Stimulated activated CD4-positive, alpha-beta T cell treated with anti-CD3 and anti-CD28 coated beads, TNF-alpha, amount 100 ng/mL, for 24 hours (primary cell): ENCODE data around the gene DUSP15.
A peak's percentile ranks its signal among the peaks of the same experiment; 100 is the strongest.
"Not testable (repeated sequence)": the region's sequence is repeated elsewhere in the genome, so short reads cannot be mapped to it uniquely, and the experiment has no call there.

Experiments
- DNase-seq, 3 experiments: peaks; one replicate each; pipeline ENCODE4 v3.0.0-alpha.2; 2020; ENCODE audit warnings: low read depth in 3 of 3

The DUSP15 gene

DNA sequence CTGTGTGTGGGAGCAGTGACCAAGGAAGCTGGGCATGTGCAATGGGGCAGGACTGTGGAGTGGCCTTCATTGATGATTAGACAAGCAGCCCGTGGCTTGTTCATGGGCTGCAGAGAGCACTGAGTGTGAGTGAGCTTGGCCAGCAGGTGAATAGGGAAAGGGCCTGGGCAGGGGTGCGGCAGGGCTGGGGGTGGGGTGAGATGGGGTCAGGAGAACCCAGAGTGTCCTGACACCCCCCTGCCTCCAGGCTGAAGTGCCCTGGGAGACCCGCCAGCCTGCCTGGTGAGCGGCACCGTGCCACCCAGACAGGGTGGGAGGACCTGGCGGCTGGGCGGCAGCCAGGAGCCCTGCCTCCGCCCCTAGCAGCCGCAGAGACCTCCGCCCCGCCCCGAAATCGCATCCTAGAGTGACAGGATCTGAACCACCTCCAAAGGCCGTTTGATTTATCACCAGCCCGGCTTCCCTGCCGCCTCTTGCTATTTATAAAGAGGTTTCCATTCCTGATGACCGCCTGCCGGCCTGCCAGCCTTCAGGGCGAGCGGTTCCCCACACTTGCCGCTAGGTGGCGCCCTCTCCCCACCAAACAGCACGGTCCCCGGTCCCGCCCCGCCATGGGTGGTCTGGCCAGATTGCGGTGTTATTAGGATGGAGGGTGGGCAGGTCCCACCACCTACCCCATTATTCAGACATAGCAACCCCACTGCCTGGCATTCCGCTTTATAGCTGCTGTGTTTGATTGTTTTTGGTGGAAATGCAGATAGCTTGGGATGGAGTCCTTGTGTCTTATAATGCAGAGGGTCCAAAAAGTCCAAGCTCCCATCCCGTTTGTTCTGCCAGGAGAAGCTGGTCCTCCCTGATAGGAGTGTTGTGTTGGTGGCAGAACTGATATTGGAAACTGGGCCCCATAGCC lies 47.7 kb downstream of the DUSP15 start:
- DNase-seq, result peak; percentile 60 to 65 (median 63)

DNA sequence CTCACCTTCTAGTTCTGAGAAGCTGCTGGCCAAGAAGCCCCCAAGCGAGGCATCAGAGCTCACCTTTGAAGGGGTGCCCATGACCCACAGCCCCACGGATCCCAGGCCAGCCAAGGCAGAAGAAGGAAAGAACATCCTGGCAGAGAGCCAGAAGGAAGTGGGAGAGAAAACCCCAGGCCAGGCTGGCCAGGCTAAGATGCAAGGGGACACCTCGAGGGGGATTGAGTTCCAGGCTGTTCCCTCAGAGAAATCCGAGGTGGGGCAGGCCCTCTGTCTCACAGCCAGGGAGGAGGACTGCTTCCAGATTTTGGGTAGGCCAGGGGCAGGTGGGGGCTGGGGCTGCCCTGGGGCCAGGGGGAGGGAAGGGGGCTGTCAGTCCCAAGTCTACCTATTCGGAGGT lies 48.9 kb downstream of the DUSP15 start:
- DNase-seq, result no peak

DNA sequence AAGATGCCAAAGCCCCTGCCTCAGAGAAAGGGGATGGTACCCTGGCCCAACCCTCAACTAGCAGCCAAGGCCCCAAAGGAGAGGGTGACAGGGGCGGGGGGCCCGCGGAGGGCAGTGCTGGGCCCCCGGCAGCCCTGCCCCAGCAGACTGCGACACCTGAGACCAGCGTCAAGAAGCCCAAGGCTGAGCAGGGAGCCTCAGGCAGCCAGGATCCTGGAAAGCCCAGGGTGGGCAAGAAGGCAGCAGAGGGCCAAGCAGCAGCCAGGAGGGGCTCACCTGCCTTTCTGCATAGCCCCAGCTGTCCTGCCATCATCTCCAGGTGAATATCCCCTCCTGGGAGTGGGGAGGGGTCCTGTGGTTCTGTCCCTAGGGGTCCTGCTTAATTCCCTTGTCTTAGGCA lies 50.1 kb downstream of the DUSP15 start:
- DNase-seq, result no peak

DNA sequence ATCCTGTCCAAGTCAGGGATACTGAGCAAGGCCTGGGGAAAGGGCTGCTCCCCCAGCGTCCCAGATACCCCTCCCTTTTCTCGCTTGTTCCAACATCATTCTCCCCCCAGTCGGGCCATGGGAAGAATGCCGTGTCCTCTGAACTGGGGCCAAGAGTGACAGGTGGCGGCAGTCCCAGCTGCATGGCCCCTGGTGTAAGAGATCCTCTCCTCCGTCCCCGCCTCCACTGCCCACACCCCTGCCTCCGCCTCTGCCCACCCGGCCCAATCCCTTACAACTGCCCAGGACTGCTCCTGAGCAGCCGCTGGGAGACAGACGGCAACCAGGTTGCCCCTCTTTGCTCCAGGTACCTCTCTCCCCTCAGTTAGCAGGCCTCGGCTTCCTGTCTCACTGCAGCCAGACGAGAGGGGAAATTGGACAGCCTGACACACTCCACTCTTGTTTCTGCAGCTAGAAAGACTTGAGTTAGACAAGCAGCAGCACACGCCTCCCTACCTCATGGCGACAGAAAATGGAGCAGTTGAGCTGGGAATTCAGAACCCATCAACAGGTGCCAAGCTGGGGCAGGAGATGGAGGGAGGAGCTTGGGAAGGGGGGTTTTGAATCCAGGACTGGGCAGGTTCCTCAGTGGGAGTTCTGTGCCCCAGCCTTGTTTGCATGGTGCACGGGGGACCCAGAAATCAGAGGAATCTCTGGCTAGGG lies 51.1 kb downstream of the DUSP15 start, which contains the start of gene MYLK2:
TSS of gene MYLK2 (plus strand) at position 274 of the 702 bp plus-strand sequence. CDS start at position 499, 225 bp downstream.
- no peak for DNase-seq

DNA sequence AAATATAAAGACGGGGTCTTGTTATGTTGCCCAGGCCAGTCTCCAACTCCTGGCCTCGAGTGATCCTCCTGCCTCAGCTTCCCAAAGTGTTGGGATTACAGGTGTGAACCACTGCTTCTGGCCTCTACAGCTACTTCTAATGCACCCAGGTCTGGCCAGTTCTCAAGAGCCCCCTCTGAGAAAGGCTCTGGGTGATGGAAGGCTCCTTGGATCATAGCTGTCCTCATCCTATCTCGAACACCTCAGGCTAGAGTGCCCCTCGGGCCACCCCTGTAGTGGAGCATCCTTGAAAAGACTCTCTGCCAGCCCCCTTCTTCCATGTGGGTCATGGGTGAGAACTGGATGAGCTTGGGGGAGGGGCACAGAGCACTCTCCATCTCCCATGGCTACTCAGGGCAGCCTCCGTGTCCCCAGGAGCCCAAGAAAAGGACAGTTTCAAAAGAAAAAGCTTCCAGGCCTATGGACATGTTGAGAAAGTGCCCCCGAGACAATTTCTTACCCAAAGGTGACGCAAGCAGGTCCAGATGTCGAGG lies 51.9 kb downstream of the DUSP15 start:
- no peak for DNase-seq

DNA sequence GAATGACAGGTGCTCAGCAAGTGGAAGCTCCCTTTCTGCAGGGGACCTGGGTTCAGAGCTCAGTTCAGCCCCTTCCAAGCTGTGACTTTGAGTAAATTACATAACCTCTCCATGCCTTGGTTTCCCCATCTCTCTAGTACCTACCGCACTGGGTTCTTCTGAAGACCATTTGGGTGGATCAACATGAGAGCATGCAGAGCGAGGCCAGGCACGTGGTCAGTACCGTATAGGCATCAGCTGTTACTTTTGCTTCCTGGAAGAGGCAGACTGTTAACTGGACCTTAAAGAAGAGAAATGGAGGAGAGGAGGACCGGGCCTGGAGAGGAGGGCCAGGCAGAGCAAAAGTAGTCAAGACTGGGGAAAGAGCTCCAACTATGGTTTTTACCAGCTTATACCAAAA lies 52.9 kb downstream of the DUSP15 start:
- no peak for DNase-seq

DNA sequence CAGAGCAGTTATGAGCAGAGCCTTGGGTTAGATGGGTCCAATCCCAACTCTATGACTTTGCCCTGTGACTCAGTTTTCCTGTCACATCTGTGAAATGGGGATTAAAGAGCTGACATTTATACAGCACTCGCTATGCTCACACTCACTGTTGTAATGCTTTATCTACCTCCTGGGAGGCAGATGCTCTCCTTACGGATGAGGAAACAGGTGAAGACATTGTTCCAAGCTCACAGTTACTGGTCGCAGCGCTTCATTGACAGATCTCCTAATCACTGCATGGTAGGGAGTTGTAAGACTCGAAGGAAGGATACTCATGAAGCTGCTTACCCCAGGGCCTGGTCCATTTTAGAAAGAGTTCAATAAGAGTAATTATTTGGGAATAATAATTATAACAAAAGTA lies 54.1 kb downstream of the DUSP15 start:
- DNase-seq, result no peak

DNA sequence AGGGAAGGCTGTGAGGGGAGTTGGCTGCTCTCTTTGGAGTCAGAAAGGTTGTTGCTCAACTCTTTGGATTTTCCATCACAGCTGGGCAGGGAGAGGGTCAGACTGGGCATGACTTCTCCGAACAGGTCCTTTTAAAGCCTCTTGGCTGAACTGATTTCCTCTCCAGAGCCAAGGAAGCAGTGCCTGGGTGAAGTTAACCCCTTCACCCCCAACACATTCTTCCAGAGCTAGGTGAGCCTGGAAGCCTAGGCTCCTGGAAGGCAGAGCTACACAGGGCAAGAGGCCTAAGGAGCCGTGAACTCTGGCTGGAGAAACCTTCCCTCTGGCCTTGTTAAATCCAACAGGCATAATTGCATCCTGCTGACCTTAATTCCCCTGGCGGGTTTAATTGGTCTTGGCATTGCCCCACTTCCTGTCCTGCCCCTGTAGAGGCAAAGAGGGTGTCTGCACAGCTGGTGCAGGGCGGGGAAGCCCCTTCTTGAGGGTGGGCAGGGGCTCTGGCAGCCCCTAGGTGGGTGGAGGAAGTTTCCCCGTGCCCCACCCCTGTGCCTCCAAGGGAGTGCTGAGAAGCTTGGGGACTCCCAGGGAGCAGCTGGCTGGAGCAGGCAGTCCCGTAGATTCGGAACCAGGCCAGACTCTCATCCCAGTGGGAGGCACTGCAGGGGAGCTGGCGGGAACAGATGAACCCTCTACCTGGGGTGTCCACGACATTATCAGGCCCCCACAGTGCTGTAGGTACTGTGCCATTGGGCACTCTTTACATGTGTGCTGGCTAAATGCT lies 54.7 kb downstream of the DUSP15 start:
- DNase-seq, result no peak

DNA sequence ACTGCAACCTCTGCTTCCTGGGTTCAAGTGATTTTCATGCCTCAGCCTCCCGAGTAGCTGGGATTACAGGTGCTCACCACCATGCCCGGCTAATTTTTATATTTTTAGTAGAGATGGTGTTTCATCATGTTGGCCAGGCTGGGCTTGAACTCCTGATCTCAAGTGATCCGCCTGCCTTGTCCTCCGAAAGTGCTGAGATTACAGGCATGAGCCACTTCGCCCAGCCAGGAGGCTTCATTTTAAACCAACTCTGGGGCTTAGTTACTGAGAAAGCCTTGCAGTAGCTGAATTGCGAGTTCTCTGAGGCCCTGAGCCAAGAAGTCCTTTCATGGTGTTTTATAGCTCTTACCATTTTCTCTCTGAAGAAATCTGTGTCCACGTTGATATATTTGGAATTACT lies 56.2 kb downstream of the DUSP15 start:
- DNase-seq, result not testable (repeated sequence)

DNA sequence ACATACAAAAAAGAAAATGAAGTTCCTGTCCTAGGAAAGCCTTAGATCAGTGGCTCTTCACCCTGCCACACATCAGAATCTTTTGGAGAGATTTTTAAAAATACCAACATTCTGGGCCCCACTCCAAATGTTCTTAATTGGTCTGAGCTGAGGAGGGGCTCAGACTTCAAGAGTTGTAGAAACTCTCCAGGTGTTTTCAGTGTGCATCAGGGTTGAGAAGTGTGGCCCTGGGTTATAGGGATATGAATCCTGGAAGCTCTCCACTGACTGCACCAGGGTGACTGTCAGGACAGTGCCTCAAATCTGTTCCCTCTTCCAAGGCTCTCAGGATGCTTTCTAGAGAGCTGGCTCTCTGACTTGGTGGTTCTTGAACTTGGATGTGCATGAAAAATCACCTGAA lies 56.7 kb downstream of the DUSP15 start:
- no peak for DNase-seq

DNA sequence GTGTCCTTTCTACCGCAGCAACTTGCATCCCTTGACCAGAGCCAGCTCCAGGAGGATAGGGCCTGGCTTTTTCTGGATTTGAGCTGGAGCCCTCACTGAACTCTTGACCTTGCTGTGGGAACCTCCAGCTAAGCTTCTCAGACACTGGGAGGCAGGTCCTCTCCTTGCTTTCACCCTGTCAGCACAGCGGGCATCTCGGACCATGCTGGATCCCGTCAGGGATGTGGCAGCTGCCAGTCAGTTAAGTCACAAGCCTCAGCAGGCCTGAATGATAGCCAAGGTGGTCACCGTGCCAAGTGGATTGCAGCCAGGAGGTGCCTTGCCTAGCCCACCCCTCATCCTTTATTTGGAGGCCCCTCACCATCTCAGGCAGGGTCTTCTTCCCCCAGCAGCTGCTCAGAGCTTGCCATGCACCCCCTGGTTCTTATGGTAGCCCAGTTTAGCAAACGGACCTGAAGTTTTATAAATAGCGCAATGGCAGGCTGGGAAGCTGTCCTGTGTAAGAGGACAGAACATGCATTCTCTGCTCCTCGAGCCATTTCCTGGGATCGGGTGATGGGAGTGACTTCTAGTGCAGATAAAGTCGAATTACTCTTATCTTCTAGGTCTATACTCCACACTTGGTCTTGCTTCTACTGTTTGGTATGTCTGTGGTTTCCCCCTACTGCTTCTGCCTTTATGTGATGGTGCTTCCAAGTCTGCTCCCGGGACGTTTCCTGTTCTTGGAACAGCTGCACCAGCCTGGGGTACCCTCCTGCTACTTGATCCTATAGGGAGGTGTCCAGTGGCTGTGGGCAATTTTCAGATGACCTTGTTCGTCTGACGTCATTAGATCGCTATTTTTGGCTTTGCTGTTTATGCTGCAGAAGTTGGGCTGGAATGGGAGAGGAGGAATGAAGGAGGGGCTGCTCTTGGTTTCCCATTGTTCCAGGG lies 58.3 kb downstream of the DUSP15 start:
- no peak for DNase-seq

DNA sequence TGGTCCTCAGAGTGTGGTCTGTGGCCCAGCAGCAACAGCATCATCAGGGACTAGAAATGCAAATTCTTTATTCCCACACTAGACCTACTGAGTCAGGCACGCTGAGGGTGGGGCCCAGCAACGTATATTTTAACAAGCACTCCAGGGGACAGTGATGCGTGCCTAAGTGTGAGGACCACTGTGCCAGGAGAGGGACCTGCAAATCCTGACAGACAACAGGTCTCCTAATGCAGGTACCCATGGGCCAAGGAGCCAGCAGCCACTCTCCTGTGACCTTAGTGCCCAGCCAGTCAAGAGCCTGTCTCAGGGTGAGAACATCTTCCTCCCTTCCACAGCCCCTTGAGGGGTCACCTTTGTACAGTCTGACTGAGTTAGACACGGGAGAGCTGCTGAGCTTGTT lies 59.1 kb downstream of the DUSP15 start:
- no peak for DNase-seq
